Natural killer cell treated with Interleukin-12 subunit alpha and Interleukin-12 subunit beta and Interleukin-15 and Interleukin-18, amount 100 ng/mL, for 72 hours (primary cell): ENCODE data around the gene UGT2B28. TPM values are rescaled to one million over a fixed set of nuclear protein-coding genes. Genes with fewer than 3 reads are reported as not detected.
"Not testable (repeated sequence)": the region's sequence is repeated elsewhere in the genome, so short reads cannot be mapped to it uniquely, and the experiment has no call there.

ENCODE experiments used
- ATAC-seq, 2 donors: fragments of 150-1000 bp; cut with Tn5 transposase in 1 of 2; sonication (Bioruptor Pico), chemical (Tn5 transposase) in 1 of 2; 2 replicates each; pipeline ENCODE4 v1.10.0; 2021
- DNase-seq: peaks from one replicate; pipeline ENCODE4 v3.0.0; 2022; ENCODE audit warnings: low spot score
- H3K27ac Mint-ChIP-seq, 2 donors: 1 replicate in 1 of 2; 2 replicates in 1 of 2; pipeline ENCODE4 v1.8.0; 2022; ENCODE audit warnings: mixed read lengths in 2 of 2, mild to moderate bottlenecking in 1 of 2, moderate library complexity in 1 of 2
- H3K27me3 Mint-ChIP-seq, 2 donors: 1 replicate in 1 of 2; 2 replicates in 1 of 2; pipeline ENCODE4 v1.8.0; 2022; ENCODE audit warnings: mixed read lengths in 2 of 2
- H3K36me3 Mint-ChIP-seq: one replicate; pipeline ENCODE4 v1.8.0; 2022; ENCODE audit warnings: mixed read lengths
- H3K4me1 Mint-ChIP-seq, 2 donors: 1 replicate in 1 of 2; 2 replicates in 1 of 2; pipeline ENCODE4 v1.8.0; 2022; ENCODE audit warnings: low read depth in 2 of 2, mixed read lengths in 2 of 2, mild to moderate bottlenecking in 1 of 2
- H3K4me3 Mint-ChIP-seq: one replicate; pipeline ENCODE4 v1.8.0; 2022; ENCODE audit warnings: mixed read lengths
- H3K9me3 Mint-ChIP-seq: 2 replicates; pipeline ENCODE4 v1.8.0; 2022; ENCODE audit warnings: mixed read lengths
- total RNA-seq, 2 donors: library from RNA; stranded (reverse); gene quantifications; one replicate each; pipeline ENCODE4 v1.2.3, GENCODE V29; 2022

UGT2B28 gene
- total RNA-seq, 2 donors from 2014 or later, result not detected

DNA sequence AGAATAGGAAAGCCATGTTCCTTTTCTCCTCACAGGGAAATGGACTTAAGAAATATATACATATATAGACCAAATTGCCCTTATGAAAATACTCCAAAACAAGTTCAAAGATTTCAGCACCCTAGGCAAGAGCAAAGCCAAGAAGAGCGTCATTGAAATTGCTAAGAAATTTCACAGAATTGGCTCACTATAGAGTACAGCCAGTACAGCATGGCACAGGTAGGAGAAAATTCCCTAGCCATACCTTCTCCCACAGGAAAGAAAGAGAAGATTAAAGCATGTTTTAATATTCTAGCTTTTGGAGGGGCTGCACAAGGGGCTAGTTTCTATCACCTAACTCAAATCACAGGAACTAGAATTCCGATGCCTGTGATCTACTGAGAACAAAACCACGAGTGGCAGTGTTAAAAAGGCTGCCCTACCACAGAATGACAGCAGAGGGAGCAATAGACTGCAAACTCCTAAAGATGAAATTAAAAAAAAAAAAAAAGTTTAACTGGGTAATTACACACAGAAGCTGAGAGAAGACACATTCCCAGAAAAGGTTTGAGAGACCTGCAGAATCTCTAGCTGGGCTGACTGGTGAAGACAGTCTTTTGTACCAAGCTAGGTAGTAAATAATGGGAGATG lies 37.5 kb downstream of the UGT2B28 start:
- not testable (repeated sequence) for H3K36me3 Mint-ChIP-seq, H3K27me3 Mint-ChIP-seq, ATAC-seq, H3K4me3 Mint-ChIP-seq, H3K27ac Mint-ChIP-seq, H3K4me1 Mint-ChIP-seq, DNase-seq, H3K9me3 Mint-ChIP-seq

DNA sequence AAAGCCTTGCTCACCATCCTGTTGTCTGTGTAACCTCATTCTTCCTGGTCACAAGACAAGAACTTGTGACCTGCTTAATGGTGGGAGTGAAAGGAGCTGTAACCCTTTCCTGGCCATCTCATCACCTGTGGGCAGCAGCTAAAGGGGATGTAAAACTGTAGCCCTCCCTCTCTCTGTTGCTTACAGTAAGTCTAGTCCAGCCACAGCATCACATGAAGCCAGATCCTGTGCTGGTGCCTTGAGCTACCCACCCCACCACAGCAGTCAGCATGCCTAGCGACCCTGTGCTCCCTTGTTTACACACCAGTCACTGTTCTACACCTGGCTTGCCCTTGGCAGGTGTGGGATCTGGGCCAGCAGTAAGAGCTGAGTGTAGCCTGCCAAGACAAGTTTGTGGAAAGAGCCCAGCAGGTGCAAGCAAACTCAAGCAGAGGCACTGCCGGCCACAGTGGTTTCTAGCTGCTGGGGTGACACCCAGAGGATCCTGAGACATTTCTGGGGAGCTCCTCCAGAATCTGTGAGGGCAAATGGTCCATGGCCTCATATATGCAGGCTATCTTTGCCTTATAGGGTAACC lies 41.0 kb downstream of the UGT2B28 start:
- DNase-seq (no peak), ATAC-seq (no peak)
- H3K36me3 Mint-ChIP-seq, result no peaks in the 10 kb centered on the region
- no peaks in the 10 kb centered on the region for H3K4me1 Mint-ChIP-seq
- H3K27ac Mint-ChIP-seq, result no peak overlapping the region
- no peaks in the 10 kb centered on the region for H3K9me3 Mint-ChIP-seq
- H3K27me3 Mint-ChIP-seq, result no peaks in the 10 kb centered on the region
- H3K4me3 Mint-ChIP-seq, result no peak overlapping the region

DNA sequence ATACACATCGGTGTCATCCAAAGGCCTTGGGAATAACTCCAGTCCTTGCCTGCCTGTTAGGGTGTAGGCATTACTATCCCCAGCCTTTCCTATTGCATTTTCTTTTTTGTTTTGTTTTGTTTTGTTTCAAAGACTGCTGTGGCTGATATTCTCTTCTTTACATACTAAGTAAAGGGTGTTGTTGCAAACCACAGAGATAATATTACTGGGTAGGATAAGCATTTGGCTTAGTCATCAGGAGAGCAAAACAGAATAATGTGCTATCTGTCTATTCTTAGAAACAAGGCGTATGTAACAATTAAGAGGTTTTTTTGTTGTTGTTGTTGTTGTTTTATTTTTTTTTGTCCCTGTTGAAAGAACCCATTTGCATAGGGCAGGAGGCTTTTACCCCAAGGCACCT lies 41.8 kb downstream of the UGT2B28 start:
- Mint-ChIP-seq H3K27ac (no peak overlapping the region), H3K9me3 (no peaks in the 10 kb centered on the region), H3K27me3 (no peaks in the 10 kb centered on the region), H3K4me3 (no peak overlapping the region), H3K4me1 (no peaks in the 10 kb centered on the region), H3K36me3 (no peaks in the 10 kb centered on the region)
- no peak for DNase-seq
- no peak for ATAC-seq

DNA sequence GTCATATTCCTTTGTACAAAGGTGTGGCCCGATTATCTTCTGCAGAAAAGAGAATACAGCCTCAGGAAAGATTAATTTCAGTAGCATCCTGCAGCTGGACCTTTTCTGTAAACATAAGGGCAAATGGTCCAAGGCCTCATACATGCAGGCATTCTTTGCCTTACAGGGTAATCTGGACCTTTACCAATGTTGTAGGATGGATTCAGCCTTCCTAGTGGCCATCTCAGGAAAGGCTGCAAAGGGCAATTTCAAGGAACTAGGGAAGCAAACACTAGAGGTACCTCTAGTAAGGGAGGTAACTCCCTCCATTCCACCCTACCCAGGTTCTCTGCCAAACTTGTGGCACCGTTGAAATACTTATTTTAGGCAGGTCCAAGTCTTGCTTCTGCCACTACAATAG lies 43.0 kb downstream of the UGT2B28 start:
- no peak overlapping the region for H3K27ac Mint-ChIP-seq
- no peak for ATAC-seq
- no peaks in the 10 kb centered on the region for H3K27me3 Mint-ChIP-seq
- no peak overlapping the region for H3K4me3 Mint-ChIP-seq
- no peaks in the 10 kb centered on the region for H3K4me1 Mint-ChIP-seq
- no peak for DNase-seq
- H3K9me3 Mint-ChIP-seq, result no peaks in the 10 kb centered on the region
- H3K36me3 Mint-ChIP-seq, result no peaks in the 10 kb centered on the region

DNA sequence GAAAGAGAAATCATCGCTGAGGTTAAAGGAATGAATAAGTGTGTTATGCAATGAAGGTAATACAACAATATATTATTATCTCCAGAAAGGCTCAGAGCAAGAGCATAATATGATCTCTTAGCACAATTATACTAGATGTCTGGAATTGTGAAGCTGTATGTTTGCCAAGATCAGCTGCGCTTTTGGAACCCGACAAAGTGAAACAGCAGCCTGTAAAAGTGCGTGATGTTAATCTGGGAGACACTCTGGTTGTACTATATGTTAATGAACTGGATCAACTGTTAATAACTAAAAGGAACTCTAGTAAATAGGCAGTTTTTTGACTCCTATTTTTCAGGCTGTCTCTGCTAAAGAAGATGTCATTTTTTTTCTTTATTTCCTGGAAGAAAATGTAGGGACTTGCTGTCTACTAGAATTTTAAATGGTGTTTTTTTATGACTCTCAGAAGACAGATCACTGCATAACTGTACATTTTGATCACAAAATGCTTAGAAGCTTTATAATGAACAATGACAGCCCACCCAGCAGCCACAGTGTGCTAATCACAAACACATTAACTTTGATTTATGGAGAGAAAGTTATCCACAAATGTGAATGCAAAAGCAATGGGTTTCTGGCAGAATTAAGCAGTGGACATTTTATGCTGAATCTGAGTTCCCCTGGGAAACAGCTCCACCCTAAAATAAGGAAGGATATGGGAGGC lies 50.2 kb downstream of the UGT2B28 start:
- H3K9me3 Mint-ChIP-seq, result no peaks in the 10 kb centered on the region
- no peak for ATAC-seq
- no peak overlapping the region for H3K27ac Mint-ChIP-seq

DNA sequence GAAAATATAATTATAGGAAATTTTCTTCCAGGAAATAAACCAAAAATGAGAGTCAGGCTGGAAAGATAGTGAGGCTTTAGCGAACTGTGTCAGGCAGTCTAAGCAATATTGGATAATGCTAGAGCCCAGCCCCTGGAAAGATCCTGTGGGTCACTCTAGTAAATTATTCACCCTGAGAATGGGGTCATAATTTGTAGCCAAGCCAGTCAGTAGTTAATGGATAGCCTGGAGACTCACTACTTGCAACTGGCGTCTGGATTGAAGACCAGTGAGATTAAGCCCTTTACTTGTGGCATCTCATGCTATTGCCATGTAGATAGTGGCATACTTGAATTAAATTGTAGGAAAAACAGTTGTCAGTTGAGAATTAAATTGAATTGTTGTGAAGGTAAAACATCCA lies 51.0 kb downstream of the UGT2B28 start:
- H3K4me1 Mint-ChIP-seq, H3K36me3 Mint-ChIP-seq, DNase-seq, H3K4me3 Mint-ChIP-seq, ATAC-seq, H3K27ac Mint-ChIP-seq, H3K9me3 Mint-ChIP-seq, H3K27me3 Mint-ChIP-seq: not testable (repeated sequence)

More for the DNA sequence above, 50.2 kb downstream of the UGT2B28 start:
- DNase-seq, result no peak
- H3K4me3 Mint-ChIP-seq, result no peak overlapping the region
- H3K36me3 Mint-ChIP-seq, result no peaks in the 10 kb centered on the region
- no peaks in the 10 kb centered on the region for H3K4me1 Mint-ChIP-seq
- H3K27me3 Mint-ChIP-seq, result no peaks in the 10 kb centered on the region

DNA sequence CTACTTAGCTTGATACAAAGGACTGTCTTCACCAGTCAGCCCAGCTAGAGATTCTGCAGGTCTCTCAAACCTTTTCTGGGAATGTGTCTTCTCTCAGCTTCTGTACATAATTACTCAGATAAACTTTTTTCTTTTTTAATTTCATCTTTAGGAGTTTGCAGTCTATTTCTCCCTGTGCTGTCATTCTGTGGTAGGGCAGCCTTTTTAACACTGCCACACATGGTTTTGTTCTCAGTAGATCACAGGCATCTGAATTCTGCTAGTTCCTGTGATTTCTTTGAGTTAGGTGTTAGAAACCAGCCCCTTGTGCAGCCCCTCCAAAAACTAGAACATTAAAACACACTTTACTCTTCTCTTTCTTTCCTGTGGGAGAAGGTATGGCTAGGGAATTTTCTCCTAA lies 55.2 kb downstream of the UGT2B28 start:
- H3K36me3 Mint-ChIP-seq, DNase-seq, H3K4me1 Mint-ChIP-seq, ATAC-seq, H3K27ac Mint-ChIP-seq, H3K4me3 Mint-ChIP-seq, H3K27me3 Mint-ChIP-seq, H3K9me3 Mint-ChIP-seq: not testable (repeated sequence)

DNA sequence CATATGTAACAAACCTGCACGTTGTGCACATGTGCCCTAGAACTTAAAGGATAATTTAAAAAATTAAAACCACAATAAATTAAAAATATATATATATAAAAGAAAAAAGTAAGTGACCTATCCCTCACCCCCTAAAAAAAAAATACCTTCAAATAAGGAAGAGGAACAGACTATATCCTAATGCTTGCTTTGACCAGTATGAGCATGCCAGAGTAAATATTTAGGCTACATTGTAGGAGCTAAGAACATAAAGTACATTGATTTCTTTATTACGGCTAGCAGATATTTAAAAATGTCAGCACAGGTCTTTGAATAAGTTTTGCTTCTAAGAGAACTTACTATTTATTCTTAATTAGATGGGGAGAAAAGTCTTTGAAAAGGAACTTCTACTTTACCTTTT lies 62.8 kb downstream of the UGT2B28 start:
- not testable (repeated sequence) for ATAC-seq, H3K27ac Mint-ChIP-seq, H3K27me3 Mint-ChIP-seq, DNase-seq, H3K9me3 Mint-ChIP-seq, H3K36me3 Mint-ChIP-seq, H3K4me3 Mint-ChIP-seq, H3K4me1 Mint-ChIP-seq

DNA sequence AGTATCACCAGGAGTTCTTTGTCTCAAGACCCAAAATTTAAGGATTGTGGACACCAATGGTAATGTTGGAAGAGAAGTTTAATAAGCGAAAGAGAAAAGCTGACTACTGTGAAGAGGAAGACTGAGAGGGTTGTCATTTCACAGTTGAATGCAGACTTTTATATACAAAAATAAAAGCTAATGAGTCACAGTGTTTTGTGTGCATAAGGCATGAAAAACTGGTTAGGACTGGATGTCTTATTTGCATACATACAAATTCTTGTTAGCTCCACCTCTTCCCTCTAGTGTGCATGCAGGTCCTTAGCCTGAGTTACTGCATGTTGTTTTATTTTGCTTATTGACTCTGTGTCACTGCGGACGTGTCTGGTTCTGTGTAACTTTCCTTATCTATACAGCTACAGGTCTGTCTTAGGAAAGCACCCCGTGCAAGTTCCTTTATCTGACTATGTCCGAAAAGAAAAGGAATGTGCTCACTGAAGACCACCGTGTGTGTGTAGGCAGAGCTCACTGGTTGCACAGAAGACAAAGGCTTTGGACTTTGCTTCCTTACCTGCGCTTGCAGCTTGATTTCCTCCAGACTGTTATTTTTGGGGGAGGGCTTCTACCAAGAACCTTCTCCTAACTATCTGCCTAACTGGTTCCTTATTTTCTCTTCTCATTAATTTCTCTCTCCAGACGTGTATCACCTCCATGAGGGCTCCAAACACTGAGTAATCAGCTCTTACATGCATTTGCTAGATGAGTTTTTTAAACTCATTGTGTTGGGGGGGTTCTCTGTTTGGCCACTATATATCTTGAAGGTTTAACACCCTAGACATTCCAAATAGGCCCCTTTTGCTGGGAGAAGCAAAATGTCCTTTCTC lies 63.5 kb downstream of the UGT2B28 start:
- H3K27ac Mint-ChIP-seq, result not testable (repeated sequence)

More for the DNA sequence above, 63.5 kb downstream of the UGT2B28 start:
- DNase-seq, ATAC-seq, H3K36me3 Mint-ChIP-seq, H3K27me3 Mint-ChIP-seq, H3K4me1 Mint-ChIP-seq, H3K4me3 Mint-ChIP-seq, H3K9me3 Mint-ChIP-seq: not testable (repeated sequence)

Other genes starting within 250 kb of the UGT2B28 start
- gene UGT2B7, start 184.0 kb upstream of the UGT2B28 start, total RNA-seq, result not detected
- gene UGT2B11, start 65.7 kb upstream of the UGT2B28 start, total RNA-seq, result not detected
- gene UGT2B4, start 215.4 kb downstream of the UGT2B28 start, total RNA-seq, result not detected